Cortex of kidney (tissue), 1 donor: ENCODE measurements around the gene PHF14.

ENCODE experiments used
- DNase-seq: peaks from one replicate; lab custom pipeline; 2025; lab: John Stamatoyannopoulos, UW

Gene PHF14

GRCh38 chr7:11120068-11120664 is 146.5 kb downstream of the PHF14 start:
- DNase-seq, result no peak

GRCh38 chr7:11120675-11121220 is 147.1 kb downstream of the PHF14 start:
- DNase-seq, result no peak

GRCh38 chr7:11124856-11125559 is 151.3 kb downstream of the PHF14 start:
- DNase-seq, result no peak

- no peak for DNase-seq
Observed at GRCh38 chr7:11127114-11127785, 153.6 kb downstream of the PHF14 start.

GRCh38 chr7:11127988-11128387 is 154.3 kb downstream of the PHF14 start:
- no peak for DNase-seq

- no peak for DNase-seq
Observed at GRCh38 chr7:11128498-11128897, 154.8 kb downstream of the PHF14 start.

GRCh38 chr7:11130012-11130411 is 156.3 kb downstream of the PHF14 start:
- no peak for DNase-seq

- no peak for DNase-seq
Observed at GRCh38 chr7:11130601-11131000, 156.9 kb downstream of the PHF14 start.

- DNase-seq, result no peak
Observed at GRCh38 chr7:11133436-11133959, 159.8 kb downstream of the PHF14 start.

GRCh38 chr7:11135573-11135972 is 161.9 kb downstream of the PHF14 start:
- DNase-seq, result no peak

GRCh38 chr7:11141541-11141940 is 167.9 kb downstream of the PHF14 start:
- no peak for DNase-seq

GRCh38 chr7:11153694-11154093 is 180.0 kb downstream of the PHF14 start:
- DNase-seq, result no peak

- DNase-seq, result no peak
Observed at GRCh38 chr7:11155883-11156282, 182.2 kb downstream of the PHF14 start.

GRCh38 chr7:11161499-11161898 is 187.8 kb downstream of the PHF14 start:
- no peak for DNase-seq

- DNase-seq, result no peak
Observed at GRCh38 chr7:11163220-11163619, 189.5 kb downstream of the PHF14 start.

- DNase-seq, result no peak
Observed at GRCh38 chr7:11166051-11166450, 192.4 kb downstream of the PHF14 start.

- DNase-seq, result no peak
Observed at GRCh38 chr7:11168650-11169170, 195.0 kb downstream of the PHF14 start.

GRCh38 chr7:11170175-11170574 is 196.5 kb downstream of the PHF14 start:
- DNase-seq, result no peak

- no peak for DNase-seq
Observed at GRCh38 chr7:11170863-11171568, 197.3 kb downstream of the PHF14 start.

GRCh38 chr7:11171569-11172192 is 198.0 kb downstream of the PHF14 start:
- DNase-seq, result no peak

- no peak for DNase-seq
Observed at GRCh38 chr7:11172835-11173234, 199.2 kb downstream of the PHF14 start.
